ENCODE data around the gene SORCS1. TPM values are rescaled to one million over a fixed set of nuclear protein-coding genes. Genes with fewer than 3 reads are reported as not detected.
"Not testable (repeated sequence)": the region's sequence is repeated elsewhere in the genome, so short reads cannot be mapped to it uniquely, and the experiment has no call there.

The SORCS1 gene
- total RNA-seq, 2 donors from 2014 or later, result not detected

DNA sequence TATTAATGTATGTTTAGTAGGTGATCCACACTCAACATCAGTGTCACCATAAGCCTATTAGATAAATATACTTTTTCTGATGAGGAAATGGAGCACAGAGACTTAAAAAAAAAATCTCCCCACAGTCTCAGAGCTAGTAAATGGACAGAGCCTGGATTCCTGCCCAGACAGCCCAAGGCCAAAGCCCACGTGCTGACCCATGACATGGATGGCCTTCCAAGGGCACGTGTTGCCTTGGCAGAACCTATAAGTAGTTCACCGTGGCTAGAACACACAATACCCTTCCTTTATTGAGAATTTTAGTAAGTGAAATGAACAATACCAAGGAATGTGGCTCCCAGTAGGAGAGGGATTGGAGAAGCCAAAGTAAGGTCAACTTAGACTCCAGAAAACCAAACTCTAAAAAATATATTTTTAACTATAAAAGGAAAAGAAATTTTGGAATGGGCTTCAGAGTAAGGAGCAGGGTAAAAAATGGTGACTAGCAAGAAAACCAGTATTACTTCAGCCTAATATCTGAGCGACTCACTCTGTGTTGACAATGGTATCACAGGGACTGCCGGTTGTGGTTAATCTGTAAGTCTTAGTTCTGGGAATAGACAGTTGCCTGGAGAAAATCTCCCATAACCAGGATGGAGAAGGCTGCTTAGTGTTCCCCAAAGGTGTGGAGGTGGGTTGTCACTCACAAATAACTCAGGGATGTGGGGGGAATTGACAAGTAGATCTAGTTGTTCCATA, 223.0 kb downstream of the SORCS1 start:
- Mint-ChIP-seq H3K9me3 (peaks cover 11% of the 10 kb centered on the region), H3K4me3 (no peak overlapping the region), H3K27ac (no peak overlapping the region), H3K27me3 (no peaks in the 10 kb centered on the region), H3K36me3 (ENCODE audit: low read depth) (no peaks in the 10 kb centered on the region), H3K4me1 (no peaks in the 10 kb centered on the region)
- ATAC-seq (replicated peaks), result no peak

DNA sequence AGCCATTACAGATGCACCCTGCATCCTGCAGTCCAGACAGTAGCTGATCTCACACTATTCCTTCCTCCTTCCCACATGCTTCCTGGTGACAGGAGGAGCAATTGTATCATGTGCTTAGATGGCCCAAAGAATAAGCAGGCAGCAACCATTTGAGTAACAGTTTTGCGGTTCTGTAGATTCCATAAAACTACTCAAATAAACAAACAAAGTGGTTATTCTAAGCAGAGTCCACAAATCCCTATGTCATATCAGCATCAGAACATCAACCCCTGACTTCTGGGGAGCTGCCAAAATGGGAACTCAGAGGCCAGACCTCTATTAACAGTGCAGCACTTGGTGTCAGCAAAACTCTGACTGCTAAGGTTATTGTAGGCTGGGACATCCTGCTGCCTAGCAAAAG, 226.0 kb downstream of the SORCS1 start:
- H3K4me3 Mint-ChIP-seq, result no peak overlapping the region
- no peaks in the 10 kb centered on the region for H3K4me1 Mint-ChIP-seq
- no peaks in the 10 kb centered on the region for H3K36me3 Mint-ChIP-seq (ENCODE audit: low read depth)
- no peaks in the 10 kb centered on the region for H3K27me3 Mint-ChIP-seq
- ATAC-seq (replicated peaks), result no peak
- no peak overlapping the region for H3K27ac Mint-ChIP-seq
- peaks cover 9% of the 10 kb centered on the region for H3K9me3 Mint-ChIP-seq

GRCh38 chr10:106935978-106936451, 228.5 kb downstream of the SORCS1 start:
- Mint-ChIP-seq H3K4me1 (no peaks in the 10 kb centered on the region), H3K36me3 (ENCODE audit: low read depth) (no peaks in the 10 kb centered on the region), H3K9me3 (peaks cover 9% of the 10 kb centered on the region), H3K4me3 (no peak overlapping the region), H3K27ac (no peak overlapping the region), H3K27me3 (no peaks in the 10 kb centered on the region)
- no peak for ATAC-seq (replicated peaks)

DNA sequence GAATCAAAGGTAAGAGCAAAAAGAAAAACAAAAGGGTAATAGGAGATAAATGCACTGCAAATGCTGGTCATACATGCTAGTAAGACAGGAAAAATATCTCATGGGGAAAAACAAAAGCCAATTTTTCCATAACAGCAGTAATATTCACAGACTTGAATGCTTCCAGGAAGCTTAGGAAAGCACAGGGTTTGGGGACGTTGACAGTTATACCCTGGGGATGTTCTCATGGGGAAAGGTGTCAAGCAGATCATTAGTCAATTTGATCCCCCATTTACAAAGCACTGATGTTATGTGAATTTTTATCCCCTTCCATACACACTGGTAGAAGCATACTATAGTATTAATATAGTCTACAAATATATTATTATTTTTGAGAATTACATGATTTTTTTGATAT, 232.7 kb downstream of the SORCS1 start:
- Mint-ChIP-seq H3K27me3 (no peaks in the 10 kb centered on the region), H3K9me3 (no peaks in the 10 kb centered on the region), H3K36me3 (ENCODE audit: low read depth) (no peaks in the 10 kb centered on the region), H3K27ac (no peak overlapping the region), H3K4me3 (no peak overlapping the region), H3K4me1 (no peaks in the 10 kb centered on the region)
- ATAC-seq (replicated peaks), result no peak

GRCh38 chr10:106931159-106931852, 233.2 kb downstream of the SORCS1 start:
- no peaks in the 10 kb centered on the region for H3K4me1 Mint-ChIP-seq
- H3K36me3 Mint-ChIP-seq (ENCODE audit: low read depth), result no peaks in the 10 kb centered on the region
- H3K9me3 Mint-ChIP-seq, result no peaks in the 10 kb centered on the region
- H3K27me3 Mint-ChIP-seq, result no peaks in the 10 kb centered on the region
- H3K27ac Mint-ChIP-seq, result no peak overlapping the region
- no peak overlapping the region for H3K4me3 Mint-ChIP-seq
- no peak for ATAC-seq (replicated peaks)

DNA sequence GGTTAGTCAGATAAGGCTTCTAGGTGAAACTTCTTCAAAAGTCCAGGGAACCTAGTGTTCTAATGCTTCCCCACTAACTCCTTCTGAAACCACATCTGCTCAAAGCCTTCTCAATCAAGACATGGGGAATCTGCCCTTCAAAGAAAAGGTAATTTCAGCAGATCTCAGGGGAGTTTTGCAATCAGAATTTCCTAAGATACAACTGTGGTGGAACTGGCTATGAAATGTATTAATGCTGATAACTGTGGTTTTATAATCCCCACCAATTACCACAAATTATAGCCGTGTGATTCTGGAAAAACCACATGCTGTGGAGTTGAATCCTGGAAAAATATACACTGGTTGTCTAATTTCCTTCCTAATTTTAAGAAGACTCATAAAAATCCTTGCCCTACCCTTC, 233.8 kb downstream of the SORCS1 start:
- no peak overlapping the region for H3K27ac Mint-ChIP-seq
- no peaks in the 10 kb centered on the region for H3K27me3 Mint-ChIP-seq
- no peaks in the 10 kb centered on the region for H3K4me1 Mint-ChIP-seq
- H3K36me3 Mint-ChIP-seq (ENCODE audit: low read depth), result no peaks in the 10 kb centered on the region
- no peaks in the 10 kb centered on the region for H3K9me3 Mint-ChIP-seq
- ATAC-seq (replicated peaks), result no peak
- H3K4me3 Mint-ChIP-seq, result no peak overlapping the region

GRCh38 chr10:106929291-106929895, 235.1 kb downstream of the SORCS1 start:
- Mint-ChIP-seq H3K4me1 (no peaks in the 10 kb centered on the region), H3K4me3 (no peak overlapping the region), H3K27me3 (no peaks in the 10 kb centered on the region), H3K27ac (no peak overlapping the region), H3K9me3 (no peaks in the 10 kb centered on the region), H3K36me3 (ENCODE audit: low read depth) (no peaks in the 10 kb centered on the region)
- no peak for ATAC-seq (replicated peaks)

GRCh38 chr10:106928151-106928550, 236.4 kb downstream of the SORCS1 start:
- not testable (repeated sequence) for H3K9me3 Mint-ChIP-seq

GRCh38 chr10:106925191-106925590, 239.3 kb downstream of the SORCS1 start:
- no peaks in the 10 kb centered on the region for H3K36me3 Mint-ChIP-seq (ENCODE audit: low read depth)
- peaks cover 7% of the 10 kb centered on the region for H3K9me3 Mint-ChIP-seq
- no peak for ATAC-seq (replicated peaks)
- H3K4me1 Mint-ChIP-seq, result no peaks in the 10 kb centered on the region
- no peak overlapping the region for H3K27ac Mint-ChIP-seq
- no peak overlapping the region for H3K4me3 Mint-ChIP-seq
- no peaks in the 10 kb centered on the region for H3K27me3 Mint-ChIP-seq

More at GRCh38 chr10:106928151-106928550, 236.4 kb downstream of the SORCS1 start:
- H3K27me3 Mint-ChIP-seq; H3K4me3 Mint-ChIP-seq; H3K36me3 Mint-ChIP-seq (ENCODE audit: low read depth); H3K27ac Mint-ChIP-seq; ATAC-seq (replicated peaks); H3K4me1 Mint-ChIP-seq: not testable (repeated sequence)

DNA sequence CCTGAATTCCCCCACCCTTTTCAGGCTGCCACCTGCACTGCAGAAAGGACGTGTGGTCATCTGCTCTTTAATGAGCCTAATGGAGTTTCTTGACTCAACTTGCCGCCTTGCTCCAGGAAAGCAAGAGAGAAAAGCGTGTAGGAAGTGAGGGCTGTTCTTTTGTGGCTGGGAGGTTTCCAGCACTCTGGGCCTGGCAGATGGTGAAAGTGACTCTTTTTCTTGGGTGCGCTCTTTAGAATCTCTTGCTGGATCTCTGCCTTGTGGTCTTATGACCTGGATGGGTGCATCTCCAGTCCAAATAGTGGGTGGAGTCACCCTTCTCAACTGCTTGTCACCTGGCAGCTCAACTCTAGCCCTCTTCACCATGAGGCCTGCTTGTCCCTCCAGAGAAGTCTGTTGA, 244.0 kb downstream of the SORCS1 start:
- no peak overlapping the region for H3K4me3 Mint-ChIP-seq
- no peaks in the 10 kb centered on the region for H3K36me3 Mint-ChIP-seq (ENCODE audit: low read depth)
- peaks cover 11% of the 10 kb centered on the region for H3K9me3 Mint-ChIP-seq
- H3K27ac Mint-ChIP-seq, result no peak overlapping the region
- no peaks in the 10 kb centered on the region for H3K27me3 Mint-ChIP-seq
- ATAC-seq (replicated peaks), result no peak
- H3K4me1 Mint-ChIP-seq, result no peaks in the 10 kb centered on the region

- peaks cover 15% of the 10 kb centered on the region for H3K9me3 Mint-ChIP-seq
- no peaks in the 10 kb centered on the region for H3K4me1 Mint-ChIP-seq
- H3K27ac Mint-ChIP-seq, result no peak overlapping the region
- H3K27me3 Mint-ChIP-seq, result no peaks in the 10 kb centered on the region
- ATAC-seq (replicated peaks), result no peak
- H3K36me3 Mint-ChIP-seq (ENCODE audit: low read depth), result no peaks in the 10 kb centered on the region
- no peak overlapping the region for H3K4me3 Mint-ChIP-seq
Observed at GRCh38 chr10:106919871-106920282, 244.6 kb downstream of the SORCS1 start.

DNA sequence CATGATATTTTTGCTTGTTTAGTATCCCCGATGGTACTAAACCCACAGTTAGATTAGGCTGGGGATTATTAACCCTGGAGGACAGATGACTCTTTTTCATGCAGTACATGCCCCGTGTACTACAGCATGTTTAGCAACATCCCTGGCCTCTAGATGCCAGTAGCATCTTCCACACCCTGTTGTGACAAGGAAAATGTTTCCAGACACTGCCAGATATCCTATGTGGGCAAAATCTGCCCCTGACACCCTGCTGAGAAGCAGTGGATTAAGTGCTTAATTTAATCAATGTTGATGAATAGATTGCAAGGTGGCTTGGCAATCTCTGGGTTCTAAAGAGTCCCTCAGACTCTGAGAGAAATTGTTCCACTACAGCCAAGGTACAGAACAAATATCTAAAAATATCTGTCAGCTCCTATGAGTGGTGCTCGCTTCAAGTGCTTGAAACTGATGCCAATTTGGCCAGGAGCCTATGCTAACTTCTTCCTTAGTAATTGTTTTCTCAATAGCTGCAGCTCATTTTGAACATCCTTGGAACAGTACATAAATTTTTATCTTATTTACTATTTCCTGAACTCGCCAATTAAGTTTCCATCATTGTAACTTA, 247.0 kb downstream of the SORCS1 start:
- Mint-ChIP-seq H3K9me3 (peaks cover 15% of the 10 kb centered on the region), H3K4me3 (no peak overlapping the region), H3K27ac (no peak overlapping the region), H3K27me3 (no peaks in the 10 kb centered on the region), H3K4me1 (no peaks in the 10 kb centered on the region), H3K36me3 (ENCODE audit: low read depth) (no peaks in the 10 kb centered on the region)
- ATAC-seq (replicated peaks), result no peak

GRCh38 chr10:106914016-106914415, 250.5 kb downstream of the SORCS1 start:
- no peaks in the 10 kb centered on the region for H3K4me1 Mint-ChIP-seq
- no peaks in the 10 kb centered on the region for H3K27me3 Mint-ChIP-seq
- H3K9me3 Mint-ChIP-seq, result peaks cover 11% of the 10 kb centered on the region
- no peak overlapping the region for H3K27ac Mint-ChIP-seq
- no peak overlapping the region for H3K4me3 Mint-ChIP-seq
- no peaks in the 10 kb centered on the region for H3K36me3 Mint-ChIP-seq (ENCODE audit: low read depth)
- ATAC-seq (replicated peaks), result no peak

DNA sequence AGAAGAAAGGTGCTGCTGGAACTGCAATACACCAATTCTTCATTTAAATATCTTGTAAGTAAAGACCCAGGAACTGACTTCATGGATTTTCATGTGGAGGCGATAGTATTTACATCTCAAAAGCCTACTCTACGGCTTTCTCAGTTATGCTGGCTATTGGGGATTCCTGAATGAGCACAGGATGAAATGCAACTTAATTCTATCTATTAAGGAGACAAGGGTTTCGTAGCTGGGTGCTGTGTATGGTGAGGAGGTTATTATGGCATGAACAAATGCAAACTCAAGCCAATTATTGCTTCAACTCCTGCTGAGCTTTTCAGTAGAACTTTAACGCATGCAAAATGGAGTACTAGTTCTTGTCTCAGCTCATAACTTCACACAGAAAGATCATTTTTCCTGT, 251.2 kb downstream of the SORCS1 start:
- H3K27ac Mint-ChIP-seq, result no peak overlapping the region
- H3K4me3 Mint-ChIP-seq, result no peak overlapping the region
- H3K36me3 Mint-ChIP-seq (ENCODE audit: low read depth), result no peaks in the 10 kb centered on the region
- no peak for ATAC-seq (replicated peaks)
- H3K9me3 Mint-ChIP-seq, result peaks cover 14% of the 10 kb centered on the region
- H3K27me3 Mint-ChIP-seq, result no peaks in the 10 kb centered on the region
- H3K4me1 Mint-ChIP-seq, result no peaks in the 10 kb centered on the region
